ENCODE measurements around the gene XPC.
"Not testable (repeated sequence)": the region's sequence is repeated elsewhere in the genome, so short reads cannot be mapped to it uniquely, and the experiment has no call there.

Gene XPC

GRCh38 chr3:14125193-14126016, 53.0 kb downstream of the XPC start:
- peak; percentile 86 for DNase-seq (ENCODE audit: low read depth)
- peak overlapping the region; percentile 98 for H3K4me3 ChIP-seq (ENCODE audit: low read depth, low read length)

DNA sequence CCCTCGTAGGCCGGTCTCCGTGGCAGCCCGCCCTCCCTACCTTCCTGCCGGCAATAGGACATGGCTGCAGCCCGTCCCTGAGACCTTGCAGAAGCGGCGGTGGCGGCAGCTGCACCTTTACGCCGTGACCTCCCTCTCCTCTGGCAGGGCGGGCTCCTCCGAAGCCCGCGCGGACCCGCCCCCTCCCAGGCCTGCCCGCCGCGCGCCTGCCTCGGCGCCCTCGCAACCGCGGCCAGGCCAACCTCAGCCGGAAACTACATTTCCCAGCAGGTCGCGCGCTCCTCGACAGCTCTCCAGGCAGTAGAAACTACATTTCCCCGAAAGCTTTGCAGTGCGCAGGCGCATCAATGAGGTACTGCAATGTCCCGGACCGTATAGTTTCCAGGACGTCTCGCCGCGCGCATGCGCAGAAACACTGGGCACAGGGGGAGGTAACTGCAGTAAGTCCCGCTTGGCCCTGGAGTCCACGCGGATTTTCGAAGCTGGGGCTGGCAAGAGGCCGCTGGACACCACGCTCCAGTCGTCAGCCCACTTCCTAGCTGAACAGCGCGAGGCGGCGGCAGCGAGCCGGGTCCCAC, 53.7 kb downstream of the XPC start, which contains the start of the genes CHCHD4 and TMEM43:
Gene CHCHD4, minus strand, starts transcription at position 256 of the 578 bp plus-strand sequence. Its CDS starts 194 bp downstream, at position 62.
Gene TMEM43, plus strand, starts transcription at position 438 of the 578 bp plus-strand sequence. CDS start 142 bp downstream, outside the sequence.
- peak; percentile 96 for DNase-seq (ENCODE audit: low read depth)
- H3K4me3 ChIP-seq (ENCODE audit: low read depth, low read length): peak within 1 kb of the TSS; percentile 98

DNA sequence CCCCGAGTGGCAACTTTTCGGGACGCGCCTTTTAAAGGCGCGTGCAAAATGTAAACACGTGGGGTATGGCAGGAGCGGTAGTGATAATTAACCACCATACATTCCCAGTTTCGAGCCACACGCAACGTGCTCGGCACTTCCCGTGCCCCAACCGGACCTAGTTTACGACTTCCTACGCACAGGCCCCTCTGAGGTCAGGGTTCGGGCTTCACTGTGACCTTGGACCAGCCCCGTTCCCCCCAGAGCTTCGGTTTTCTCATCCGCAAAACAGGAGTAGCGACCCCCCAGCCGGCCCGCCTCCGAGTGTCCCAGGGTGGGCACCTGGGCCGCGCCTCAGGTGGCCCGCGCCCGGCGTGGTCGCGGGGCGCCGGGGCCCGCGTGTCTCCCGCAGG, 54.2 kb downstream of the XPC start:
- H3K4me3 ChIP-seq (ENCODE audit: low read depth, low read length): peak overlapping the region; percentile 98
- no peak for DNase-seq (ENCODE audit: low read depth)

DNA sequence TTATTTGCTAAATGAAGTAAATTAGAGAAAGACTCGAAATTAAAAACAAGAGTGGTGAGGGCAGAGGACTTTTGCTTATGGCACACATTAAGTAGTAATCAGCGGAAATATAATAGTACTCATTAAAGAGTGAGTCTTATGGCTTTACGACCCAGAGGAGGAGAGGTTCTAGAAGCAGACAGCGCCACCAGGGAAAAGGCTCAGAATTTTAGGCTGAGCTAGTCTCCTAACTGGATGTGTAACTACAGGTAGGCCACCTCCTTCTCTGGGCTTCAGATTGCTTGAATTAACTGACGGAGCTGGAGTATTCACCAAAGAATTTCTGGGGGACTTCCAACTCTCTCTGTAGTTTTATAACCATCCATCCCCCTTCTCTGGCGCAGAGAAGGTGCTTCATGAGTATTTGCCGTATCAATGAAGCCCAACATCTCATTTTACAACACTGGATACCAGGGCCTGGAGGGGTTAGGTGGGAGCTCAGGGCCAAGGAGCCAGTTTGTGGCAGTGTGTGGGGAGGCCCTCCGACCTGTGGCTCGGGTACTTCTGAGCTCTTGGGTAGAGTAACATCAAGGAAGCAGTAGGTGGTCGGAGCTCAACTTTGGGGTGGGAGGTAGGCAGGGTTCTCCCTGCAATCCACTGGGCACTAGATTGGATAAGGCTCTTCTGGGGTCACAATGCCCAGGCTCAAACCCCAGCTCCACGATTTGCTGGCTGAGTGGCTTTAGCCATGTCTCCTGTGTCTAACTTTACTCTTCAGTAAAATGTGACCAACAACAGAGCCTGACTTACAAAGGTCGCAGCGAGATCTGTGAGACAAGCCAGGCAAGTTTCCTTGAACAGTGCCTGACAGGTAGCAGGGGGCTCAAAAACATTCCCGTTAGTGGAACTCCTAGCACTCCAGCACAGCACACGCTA, 54.8 kb downstream of the XPC start:
- peak overlapping the region; percentile 98 for H3K4me3 ChIP-seq (ENCODE audit: low read depth, low read length)
- DNase-seq (ENCODE audit: low read depth): no peak

DNA sequence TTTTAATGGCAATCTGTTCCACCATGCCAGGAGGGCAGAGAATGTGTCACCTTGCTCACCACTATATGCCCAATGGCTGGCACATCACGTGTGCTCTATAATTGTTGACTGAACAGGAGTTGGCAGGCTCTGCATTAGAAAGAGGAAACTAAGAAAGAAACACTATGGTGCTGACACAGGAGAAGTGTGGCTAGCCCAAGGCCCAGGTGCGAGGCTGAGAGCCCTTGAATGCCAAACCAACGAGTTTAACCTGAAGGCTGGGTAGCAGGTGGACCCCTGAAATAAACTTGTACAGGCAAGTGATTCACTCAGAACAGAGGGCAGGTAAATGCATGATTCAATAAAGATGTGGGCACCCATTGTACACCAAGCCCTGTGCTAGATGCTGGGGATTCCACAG, 56.1 kb downstream of the XPC start:
- no peak overlapping the region for H3K4me3 ChIP-seq (ENCODE audit: low read depth, low read length)
- DNase-seq (ENCODE audit: low read depth): no peak

DNA sequence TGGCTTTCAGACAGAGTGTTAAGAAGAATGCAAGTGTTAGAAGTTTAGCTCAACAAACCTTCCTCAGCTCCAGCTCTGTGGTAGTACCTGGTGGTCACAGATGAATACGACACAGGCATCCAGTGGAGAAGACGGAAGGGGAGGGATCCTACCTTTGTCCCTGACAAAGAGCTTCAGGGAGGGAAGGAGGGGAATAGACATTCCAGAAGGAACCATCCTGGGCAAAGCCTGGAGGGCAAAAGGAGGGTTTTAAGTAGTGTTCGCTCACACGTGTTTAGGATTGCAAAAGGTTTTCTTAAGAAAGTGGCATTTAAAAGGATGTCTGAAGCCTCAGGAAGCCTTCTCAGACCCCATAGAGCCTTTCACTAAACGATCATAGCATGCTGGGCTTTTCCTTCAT, 56.5 kb downstream of the XPC start:
- no peak for DNase-seq (ENCODE audit: low read depth)
- no peak overlapping the region for H3K4me3 ChIP-seq (ENCODE audit: low read depth, low read length)

DNA sequence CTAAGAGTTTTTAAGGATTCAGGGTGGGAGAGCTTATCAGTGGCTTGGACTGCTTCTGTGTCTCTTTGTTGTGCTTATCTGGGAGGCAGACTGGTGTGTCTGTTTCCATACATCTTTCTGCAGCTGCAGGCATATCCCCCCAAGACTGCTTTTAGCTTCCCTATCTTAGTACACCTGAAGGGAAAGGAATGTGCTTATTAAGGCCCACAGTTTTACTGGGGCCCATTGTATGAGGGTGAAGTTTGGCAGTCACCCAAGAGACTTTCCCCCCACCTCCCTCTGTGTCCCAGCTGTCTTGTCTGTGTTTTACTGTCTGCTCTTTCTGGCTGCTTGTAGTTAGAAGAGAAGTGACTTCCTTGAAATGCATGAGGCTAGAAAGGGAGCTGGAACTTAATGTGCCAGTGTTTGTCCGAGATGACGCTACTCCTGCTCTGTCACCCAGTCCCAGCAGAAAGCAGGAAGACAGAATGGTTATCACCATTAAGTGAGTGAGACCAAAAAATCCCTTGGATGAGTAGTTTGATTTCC, 57.4 kb downstream of the XPC start:
- H3K4me3 ChIP-seq (ENCODE audit: low read depth, low read length); DNase-seq (ENCODE audit: low read depth): not testable (repeated sequence)

- no peak overlapping the region for H3K4me3 ChIP-seq (ENCODE audit: low read depth, low read length)
- DNase-seq (ENCODE audit: low read depth): no peak
Observed at GRCh38 chr3:14120111-14120920, 58.1 kb downstream of the XPC start.

GRCh38 chr3:14119651-14120050, 58.8 kb downstream of the XPC start:
- no peak for DNase-seq (ENCODE audit: low read depth)
- no peak overlapping the region for H3K4me3 ChIP-seq (ENCODE audit: low read depth, low read length)

DNA sequence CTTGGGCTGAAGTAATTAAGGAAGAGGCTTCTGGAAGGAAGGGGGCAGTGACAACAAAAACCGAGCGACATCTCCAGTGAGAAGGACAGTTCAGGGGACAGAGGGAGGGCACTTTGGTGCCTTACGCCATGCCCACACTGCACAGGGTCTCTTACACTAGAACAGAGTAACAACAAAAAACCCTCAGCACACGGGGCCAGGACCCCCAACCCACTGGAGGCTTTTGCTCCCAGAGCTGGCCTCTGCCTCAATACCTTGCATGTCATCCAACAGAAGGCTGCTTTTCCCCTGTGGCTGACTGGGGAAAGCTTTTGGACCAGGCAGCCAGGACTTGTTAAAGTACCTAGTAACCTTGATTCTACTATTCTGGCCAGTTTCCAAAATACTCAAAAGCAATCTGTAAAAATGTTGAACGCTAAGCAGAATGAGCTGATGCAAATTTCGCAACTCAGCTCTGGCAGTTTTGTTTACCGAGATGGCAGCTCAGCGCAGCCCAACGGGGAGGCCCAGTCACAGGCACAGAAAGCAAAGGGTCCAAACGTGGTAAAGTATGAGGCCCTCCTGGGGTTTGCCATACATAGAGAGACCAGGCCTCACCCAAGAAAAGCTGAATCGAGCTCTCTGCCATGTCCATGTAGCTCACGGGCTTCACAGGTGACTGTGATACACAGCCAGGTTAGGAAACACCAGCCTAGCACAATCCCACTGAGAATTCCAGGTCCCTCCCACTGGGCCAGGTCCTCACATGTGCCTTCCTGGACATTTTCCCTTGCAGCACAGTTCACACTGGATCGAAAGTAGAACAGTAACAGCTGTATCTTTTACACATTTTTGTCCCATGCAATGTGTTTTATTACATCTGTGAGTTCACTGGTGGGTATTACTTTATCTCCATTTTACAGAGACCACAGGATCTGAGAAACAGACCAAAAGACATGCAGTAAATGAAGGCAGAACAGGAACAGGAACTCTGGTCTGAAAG, 59.7 kb downstream of the XPC start:
- DNase-seq (ENCODE audit: low read depth): peak; percentile 56
- no peak overlapping the region for H3K4me3 ChIP-seq (ENCODE audit: low read depth, low read length)

GRCh38 chr3:14117468-14118399, 60.7 kb downstream of the XPC start:
- no peak for DNase-seq (ENCODE audit: low read depth)
- H3K4me3 ChIP-seq (ENCODE audit: low read depth, low read length): no peak overlapping the region

GRCh38 chr3:14113965-14114635, 64.3 kb downstream of the XPC start:
- no peak for DNase-seq (ENCODE audit: low read depth)
- H3K4me3 ChIP-seq (ENCODE audit: low read depth, low read length): no peak overlapping the region

- no peak for DNase-seq (ENCODE audit: low read depth)
- H3K4me3 ChIP-seq (ENCODE audit: low read depth, low read length): no peak overlapping the region
Observed at GRCh38 chr3:14110699-14111098, 67.7 kb downstream of the XPC start.

DNA sequence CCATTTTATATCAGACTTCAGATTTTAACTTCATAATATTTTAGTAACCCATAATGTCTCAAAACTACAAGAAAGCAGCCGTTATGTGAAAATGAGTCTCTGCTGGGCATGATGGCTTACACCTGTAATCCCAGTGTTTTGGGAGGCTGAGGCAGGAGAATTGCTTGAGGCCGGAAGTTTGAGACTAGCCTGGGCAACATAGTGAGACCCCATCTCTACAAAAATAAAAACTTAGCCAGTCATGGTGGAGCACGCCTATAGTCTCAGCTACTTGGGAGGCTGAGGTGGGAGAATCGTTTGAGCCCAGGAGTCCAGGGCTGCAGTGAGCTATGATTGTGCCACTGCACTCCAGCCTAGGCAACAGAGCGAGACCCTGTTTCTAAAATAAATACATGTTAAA, 68.6 kb downstream of the XPC start:
- not testable (repeated sequence) for DNase-seq (ENCODE audit: low read depth); H3K4me3 ChIP-seq (ENCODE audit: low read depth, low read length)

- H3K4me3 ChIP-seq (ENCODE audit: low read depth, low read length): no peak overlapping the region
- DNase-seq (ENCODE audit: low read depth): no peak
Observed at GRCh38 chr3:14097616-14098391, 80.6 kb downstream of the XPC start.

Measured in skeletal muscle cell (primary cell).